ENCODE results near the gene PACRGL.

The PACRGL gene

GRCh38 chr4:20675786-20676185 lies 24.5 kb upstream of the PACRGL start:
- no peak for TF ChIP-seq CTCF (IDR thresholded peaks at IDR 0.05; ENCODE audit: insufficient read depth, low read depth, low read length, missing control alignments)
- no peak overlapping the region for H3K4me3 ChIP-seq (ENCODE audit: low read depth, low read length)
- DNase-seq (ENCODE audit: low read depth), result no peak

- DNase-seq (ENCODE audit: low read depth), result no peak
- H3K4me3 ChIP-seq (ENCODE audit: low read depth, low read length), result no peak overlapping the region
- no peak for TF ChIP-seq CTCF (IDR thresholded peaks at IDR 0.05; ENCODE audit: insufficient read depth, low read depth, low read length, missing control alignments)
Observed at GRCh38 chr4:20676501-20677197, 23.6 kb upstream of the PACRGL start.

- no peak for TF ChIP-seq CTCF (IDR thresholded peaks at IDR 0.05; ENCODE audit: insufficient read depth, low read depth, low read length, missing control alignments)
- no peak overlapping the region for H3K4me3 ChIP-seq (ENCODE audit: low read depth, low read length)
- DNase-seq (ENCODE audit: low read depth), result no peak
Observed at GRCh38 chr4:20678400-20678799, 21.9 kb upstream of the PACRGL start.

GRCh38 chr4:20679951-20680350 lies 20.3 kb upstream of the PACRGL start:
- no peak for DNase-seq (ENCODE audit: low read depth)
- no peak for TF ChIP-seq CTCF (IDR thresholded peaks at IDR 0.05; ENCODE audit: insufficient read depth, low read depth, low read length, missing control alignments)
- H3K4me3 ChIP-seq (ENCODE audit: low read depth, low read length), result no peak overlapping the region

- DNase-seq (ENCODE audit: low read depth), result no peak
Observed at GRCh38 chr4:20680736-20681135, 19.5 kb upstream of the PACRGL start.

GRCh38 chr4:20681271-20681670 lies 19.0 kb upstream of the PACRGL start:
- TF ChIP-seq CTCF (IDR thresholded peaks at IDR 0.05; ENCODE audit: insufficient read depth, low read depth, low read length, missing control alignments), result no peak
- H3K4me3 ChIP-seq (ENCODE audit: low read depth, low read length), result no peak overlapping the region
- no peak for DNase-seq (ENCODE audit: low read depth)

More at GRCh38 chr4:20680736-20681135, 19.5 kb upstream of the PACRGL start:
- TF ChIP-seq CTCF (IDR thresholded peaks at IDR 0.05; ENCODE audit: insufficient read depth, low read depth, low read length, missing control alignments), result no peak
- no peak overlapping the region for H3K4me3 ChIP-seq (ENCODE audit: low read depth, low read length)

- DNase-seq (ENCODE audit: low read depth), result no peak
- no peak overlapping the region for H3K4me3 ChIP-seq (ENCODE audit: low read depth, low read length)
- no peak for TF ChIP-seq CTCF (IDR thresholded peaks at IDR 0.05; ENCODE audit: insufficient read depth, low read depth, low read length, missing control alignments)
Observed at GRCh38 chr4:20682853-20683252, 17.4 kb upstream of the PACRGL start.

All from GM12865 (cell line).